C4-2B (cell line): ENCODE results near the gene ZNF423.

Experiments
- H3K27ac ChIP-seq: fragments of 450-650 bp; 2 replicates; pipeline ENCODE4 v1.5.1; 2017
- CTCF ChIP-seq: fragments of 450-650 bp; conservative IDR thresholded peaks from 2 replicates; pipeline ENCODE4 v1.5.1; 2017; ENCODE audit warnings: mild to moderate bottlenecking
- ZFX ChIP-seq: fragments of 450-650 bp; IDR thresholded peaks from 2 replicates; pipeline ENCODE4 v1.6.1; 2017

Gene ZNF423

DNA sequence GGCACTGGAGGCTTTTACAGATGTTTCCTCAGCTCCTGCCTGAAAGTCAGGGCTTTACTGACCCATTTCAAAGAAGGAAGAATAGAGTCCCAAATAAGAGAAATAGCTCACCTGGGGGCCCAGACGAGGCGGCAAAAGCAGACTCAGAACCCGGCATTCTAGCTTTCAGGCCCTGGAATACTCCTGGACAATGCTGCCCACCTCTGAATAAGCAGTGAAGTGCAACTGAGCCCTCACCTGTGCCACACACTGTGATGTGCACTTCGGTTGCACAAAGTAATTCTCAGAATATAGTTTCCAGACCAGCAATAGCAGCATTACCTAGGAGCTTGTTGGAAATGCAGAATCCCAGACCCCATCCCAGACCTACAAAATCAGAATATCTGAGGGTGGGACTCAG lies 54.6 kb downstream of the ZNF423 start:
- no peak for TF ChIP-seq CTCF
- no peak for TF ChIP-seq ZFX
- no peak overlapping the region for H3K27ac ChIP-seq

DNA sequence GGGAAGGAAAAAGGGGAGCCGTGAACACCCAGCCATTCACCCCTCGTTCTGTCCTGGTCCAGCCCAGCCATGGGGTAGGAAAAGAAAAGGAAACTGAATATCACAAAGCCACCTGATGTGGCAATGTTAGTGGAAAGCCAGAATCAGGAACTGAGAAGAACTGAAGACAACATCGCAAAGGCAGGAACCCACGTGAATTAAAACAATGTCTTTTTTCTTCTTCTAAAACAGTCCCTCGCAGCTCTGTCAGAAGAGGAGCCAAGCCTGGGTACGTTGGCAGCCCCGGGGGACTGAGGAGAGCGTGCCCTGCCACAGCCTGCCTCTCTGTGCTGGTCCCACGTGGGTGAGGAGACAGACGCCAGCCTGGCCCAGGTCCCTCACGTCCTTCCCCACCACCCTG lies 55.0 kb downstream of the ZNF423 start:
- H3K27ac ChIP-seq, result no peak overlapping the region
- TF ChIP-seq CTCF (no peak), ZFX (no peak)

DNA sequence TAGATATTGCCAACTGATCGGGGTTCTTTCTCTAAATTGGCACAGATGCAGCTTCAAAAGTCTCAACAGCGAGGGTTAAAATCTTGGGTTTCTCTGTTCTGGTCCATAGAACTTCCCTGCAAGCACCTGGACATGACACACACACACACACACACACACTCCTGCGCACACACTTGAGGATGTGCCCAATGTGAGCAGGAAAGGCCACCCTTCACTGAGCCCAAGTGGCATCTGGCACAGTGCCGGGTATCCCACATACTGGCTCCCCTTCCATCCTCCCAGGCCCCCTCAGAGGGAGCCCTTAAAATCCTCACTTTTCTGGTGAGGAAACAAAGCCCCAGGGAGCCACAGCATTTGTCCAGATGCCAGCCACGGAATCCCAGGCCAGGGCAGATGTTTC lies 55.5 kb downstream of the ZNF423 start:
- TF ChIP-seq ZFX (no peak), CTCF (no peak)
- H3K27ac ChIP-seq, result no peak overlapping the region

DNA sequence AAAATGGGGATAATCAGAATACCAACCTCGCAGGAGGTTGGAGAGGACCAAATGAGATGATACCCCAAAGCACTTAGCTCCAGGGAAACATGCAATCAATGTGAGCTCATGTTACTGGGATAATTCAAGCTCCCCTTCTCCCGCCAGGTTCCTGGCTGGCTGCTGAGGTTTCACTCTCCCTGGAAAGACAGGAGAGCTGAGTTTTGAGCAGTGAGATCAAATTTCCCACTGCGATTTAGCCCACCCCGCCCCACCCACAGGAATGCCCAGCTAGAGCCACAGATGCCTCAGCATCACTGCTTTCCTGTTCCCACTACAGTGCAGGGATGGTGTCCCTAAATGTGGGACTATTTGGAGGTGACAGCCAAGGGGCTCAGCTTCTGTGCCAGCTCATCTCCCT lies 56.7 kb downstream of the ZNF423 start:
- TF ChIP-seq CTCF (no peak), ZFX (no peak)
- no peak overlapping the region for H3K27ac ChIP-seq

GRCh38 chr16:49795513-49795912 lies 60.4 kb downstream of the ZNF423 start:
- TF ChIP-seq CTCF, result no peak
- no peak for TF ChIP-seq ZFX
- H3K27ac ChIP-seq, result no peak overlapping the region

- H3K27ac ChIP-seq, result no peak overlapping the region
- no peak for TF ChIP-seq ZFX
- TF ChIP-seq CTCF, result no peak
Observed at GRCh38 chr16:49793244-49793643, 62.7 kb downstream of the ZNF423 start.

DNA sequence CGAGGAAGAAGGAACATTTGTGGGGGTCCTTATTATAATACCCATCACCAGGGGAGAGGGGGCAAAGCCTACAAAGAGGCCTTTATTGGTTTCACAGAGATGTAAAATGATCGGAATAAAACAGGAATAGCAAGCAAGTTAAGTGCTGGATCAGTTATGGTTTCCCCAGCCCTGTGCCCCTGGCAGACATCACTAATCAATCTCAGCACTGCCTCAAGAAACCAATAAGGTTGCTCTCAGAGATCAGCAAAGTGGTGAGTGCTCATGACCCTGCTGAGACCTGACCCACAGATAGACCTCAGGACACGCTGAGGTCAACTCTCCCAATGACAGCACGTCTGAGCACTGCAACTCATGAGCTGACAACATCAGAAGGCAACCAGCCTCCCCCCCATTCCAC lies 66.3 kb downstream of the ZNF423 start:
- H3K27ac ChIP-seq, result no peak overlapping the region
- TF ChIP-seq ZFX, result no peak
- no peak for TF ChIP-seq CTCF
